Activated CD4-positive, alpha-beta T cell treated with anti-CD3 and anti-CD28 coated beads, Interleukin-2, amount 50 U/mL, for 4 hours (primary cell): ENCODE measurements around the gene CNTN6.
"Not testable (repeated sequence)": the region's sequence is repeated elsewhere in the genome, so short reads cannot be mapped to it uniquely, and the experiment has no call there.

Experiments
- DNase-seq, 2 experiments: peaks; one replicate each; pipeline ENCODE4 v3.0.0-alpha.2; 2020

CNTN6 gene

DNA sequence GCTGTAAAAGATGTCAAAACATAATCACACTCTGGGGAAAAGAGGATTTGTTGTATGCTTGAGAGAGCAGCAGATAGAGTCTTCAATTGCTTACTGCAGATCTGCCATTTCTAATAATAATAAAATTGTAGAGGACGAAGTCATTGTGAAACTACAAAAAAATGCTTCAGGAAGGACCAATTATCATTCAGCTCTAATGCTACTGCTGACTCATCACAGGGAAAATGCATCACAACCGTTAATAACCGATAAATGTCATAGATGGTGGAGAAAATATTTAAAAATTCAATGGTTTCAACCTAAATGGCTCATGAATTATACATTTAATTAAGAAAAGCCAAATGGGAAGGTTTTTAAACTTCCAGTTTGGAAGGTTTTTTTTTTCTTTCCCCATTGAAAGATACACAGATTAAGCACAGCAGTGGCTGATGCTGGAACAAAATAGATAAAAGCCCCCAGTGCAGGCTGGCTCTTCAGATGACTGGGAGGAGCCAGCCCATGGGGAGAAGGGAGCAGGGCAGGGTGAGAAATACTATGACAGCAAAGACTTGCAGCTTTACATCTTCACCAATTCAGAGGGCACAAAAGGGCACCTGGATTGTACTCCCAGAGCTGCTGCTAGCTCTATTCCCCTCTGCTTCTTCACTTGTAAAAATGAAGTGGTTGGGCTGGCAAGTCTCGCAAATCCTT lies 196.1 kb downstream of the CNTN6 start:
- DNase-seq: no peak

DNA sequence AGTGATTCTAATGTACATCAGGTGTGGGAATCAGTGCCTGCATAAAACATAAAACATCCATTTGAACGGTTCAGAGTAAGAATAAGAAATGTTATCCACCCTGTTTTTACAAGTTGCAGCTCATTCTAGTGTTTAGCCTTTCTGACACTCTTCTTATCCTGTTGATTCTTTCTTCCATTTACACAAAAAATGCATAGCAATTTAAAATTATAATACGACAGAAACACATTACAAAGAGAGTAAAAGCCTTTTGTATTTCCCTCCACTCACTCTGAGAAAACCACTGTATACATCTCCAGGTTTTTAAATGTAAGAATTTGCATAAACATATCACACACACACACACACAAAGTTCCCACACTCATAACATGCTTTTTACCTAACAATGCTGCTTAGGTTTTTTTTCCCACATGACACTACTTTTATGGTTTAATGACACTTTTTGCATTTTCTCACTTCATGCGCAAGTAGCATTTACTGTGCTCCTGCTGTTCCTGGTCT lies 199.8 kb downstream of the CNTN6 start:
- no peak for DNase-seq

GRCh38 chr3:1294586-1294985 lies 201.8 kb downstream of the CNTN6 start:
- no peak for DNase-seq

GRCh38 chr3:1318296-1319005 lies 225.6 kb downstream of the CNTN6 start:
- DNase-seq: no peak

- no peak for DNase-seq
Observed at GRCh38 chr3:1326546-1326945, 233.7 kb downstream of the CNTN6 start.

- no peak for DNase-seq
Observed at GRCh38 chr3:1330107-1330506, 237.3 kb downstream of the CNTN6 start.

DNA sequence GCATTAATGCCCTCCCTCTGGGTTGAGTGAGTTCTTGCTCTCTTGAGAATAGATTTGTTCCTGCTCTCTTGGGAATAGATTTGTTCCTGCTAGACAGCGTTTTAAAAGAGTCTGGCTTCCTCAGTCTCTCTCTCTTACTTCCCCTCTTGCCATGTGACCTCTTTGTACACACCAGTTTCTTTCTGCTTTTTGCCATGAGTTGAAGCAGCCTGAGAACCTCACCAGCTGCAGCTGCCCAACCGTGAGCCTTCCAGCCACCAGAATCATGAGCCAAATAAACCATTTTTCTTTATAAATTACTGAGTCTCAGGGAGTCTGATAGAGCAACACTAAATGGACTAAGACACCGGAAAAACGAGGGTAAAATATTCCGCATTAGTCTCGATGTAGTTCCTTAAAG lies 253.6 kb downstream of the CNTN6 start:
- no peak for DNase-seq

- DNase-seq: no peak
Observed at GRCh38 chr3:1348547-1348946, 255.7 kb downstream of the CNTN6 start.

DNA sequence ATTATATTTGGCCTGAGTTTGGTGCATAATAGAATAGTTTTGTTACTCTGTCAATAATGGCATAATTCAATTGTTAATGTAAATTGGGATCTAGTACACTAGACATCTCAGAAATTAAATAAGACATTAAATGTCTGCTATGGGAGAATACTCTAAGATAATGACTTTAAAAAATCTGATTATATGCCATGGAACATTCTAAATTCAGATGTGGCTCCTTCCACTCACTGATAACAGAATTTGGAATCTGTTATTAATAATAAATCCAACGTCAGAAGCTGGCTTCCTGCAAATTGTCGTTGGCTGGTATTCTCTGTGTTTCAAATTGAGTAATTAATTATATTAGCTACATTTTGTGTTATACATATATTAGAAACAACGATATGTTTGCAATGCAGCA lies 258.1 kb downstream of the CNTN6 start:
- DNase-seq: no peak

- DNase-seq: no peak
Observed at GRCh38 chr3:1355691-1356090, 262.9 kb downstream of the CNTN6 start.

DNA sequence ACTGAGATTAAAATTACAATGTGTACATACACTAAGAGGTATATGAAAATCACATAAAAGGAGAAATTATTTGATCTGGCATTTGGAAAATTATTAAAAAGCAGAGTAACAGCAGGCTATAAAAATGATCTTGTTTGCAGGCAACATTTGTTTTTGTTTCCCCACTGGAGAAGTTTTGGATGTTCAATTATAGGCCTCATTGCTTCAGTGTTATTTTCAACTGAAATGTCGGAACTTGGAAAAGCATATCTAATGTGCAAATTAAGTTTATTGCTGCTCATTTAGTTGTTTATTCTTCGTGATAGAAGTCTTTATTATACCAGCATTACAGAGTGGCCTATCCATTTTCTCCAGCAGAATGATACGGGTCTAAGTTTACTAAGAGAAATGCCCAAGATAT lies 263.3 kb downstream of the CNTN6 start:
- DNase-seq: no peak

DNA sequence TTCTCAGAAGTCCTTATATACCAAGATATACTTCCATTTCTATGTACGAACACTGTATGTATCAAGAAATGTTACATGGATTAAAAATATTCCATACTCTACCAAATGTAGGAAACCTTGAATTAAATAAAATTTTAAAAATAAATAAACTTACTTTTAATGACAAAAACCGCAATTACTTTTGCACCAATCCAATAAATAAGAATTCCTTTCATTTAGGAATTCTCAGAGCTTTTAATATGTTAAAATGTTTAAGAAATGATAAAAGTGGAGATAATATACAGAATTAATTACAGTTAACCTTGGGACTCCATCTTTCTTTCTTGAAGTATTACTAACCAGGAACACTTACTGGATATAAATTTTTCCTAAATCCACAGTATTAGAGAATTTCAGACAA lies 272.7 kb downstream of the CNTN6 start:
- DNase-seq: no peak

DNA sequence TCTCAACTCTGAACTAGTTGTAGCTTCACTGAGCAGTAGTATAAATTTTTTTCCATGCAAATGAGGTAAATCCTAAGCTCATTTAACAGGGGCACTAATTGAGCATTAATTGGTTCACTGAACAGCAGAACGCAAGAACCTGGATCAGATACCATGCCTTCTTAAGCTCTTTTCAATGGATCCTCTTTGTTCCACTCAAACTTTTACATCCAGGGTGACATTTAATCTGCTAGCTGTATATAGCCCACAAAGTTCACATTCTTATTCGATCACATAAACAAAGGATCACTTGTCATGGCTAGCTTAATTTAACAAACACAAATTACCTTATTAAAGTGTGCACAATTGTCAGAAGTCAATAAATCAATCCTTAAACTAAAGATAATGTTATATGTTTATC lies 281.6 kb downstream of the CNTN6 start:
- no peak for DNase-seq

DNA sequence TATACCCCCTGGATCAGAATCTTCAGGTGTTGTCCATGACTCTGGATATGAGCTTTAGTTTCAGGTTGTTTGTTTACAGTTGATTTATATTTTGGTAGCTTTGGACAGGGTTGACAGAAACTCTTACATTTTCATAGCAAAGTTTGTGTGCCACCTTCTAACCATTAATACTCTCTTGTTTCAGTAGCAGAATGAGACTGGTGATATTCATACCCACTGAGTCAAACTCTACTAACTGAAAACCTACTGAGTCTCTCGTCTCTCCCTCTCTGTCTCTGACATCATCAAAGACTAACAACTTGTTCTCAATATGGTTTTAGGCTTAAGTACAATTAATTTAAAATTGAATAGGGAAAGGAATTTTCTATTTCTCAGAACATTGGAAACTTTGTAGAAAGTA lies 282.3 kb downstream of the CNTN6 start:
- DNase-seq: no peak

DNA sequence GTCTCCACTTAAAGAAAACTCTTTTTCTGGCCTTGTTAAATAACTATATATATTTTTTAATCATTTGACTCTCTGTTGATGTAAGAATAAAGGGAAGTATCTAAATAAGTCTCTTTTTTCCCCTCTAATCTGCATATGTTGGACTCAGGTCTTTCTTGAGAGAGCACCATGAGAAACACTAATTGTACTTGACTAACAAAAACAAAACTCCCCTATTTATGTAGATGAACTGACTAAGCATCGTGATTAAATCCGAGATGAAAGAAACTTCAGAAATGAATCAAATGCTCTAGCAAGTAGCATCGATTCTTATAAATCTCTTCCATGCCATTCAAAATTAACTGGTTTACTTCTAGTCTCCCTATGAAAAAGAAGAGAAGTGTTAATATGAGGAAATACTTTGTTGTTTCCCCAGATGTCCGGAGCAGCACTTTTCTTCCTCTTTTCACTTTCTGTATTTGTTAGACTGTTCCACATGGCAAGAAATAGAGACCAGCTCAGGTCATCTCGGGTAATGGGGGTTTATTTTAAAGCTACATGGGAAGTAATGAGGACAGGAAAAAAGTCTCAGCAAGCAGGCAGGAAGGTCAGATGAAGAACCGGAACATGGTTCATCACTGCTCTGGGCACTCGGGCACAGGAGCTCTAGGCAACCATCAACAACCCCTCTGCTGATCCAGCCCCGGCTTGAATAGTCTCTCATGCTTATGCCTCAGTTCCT lies 288.3 kb downstream of the CNTN6 start:
- no peak for DNase-seq

DNA sequence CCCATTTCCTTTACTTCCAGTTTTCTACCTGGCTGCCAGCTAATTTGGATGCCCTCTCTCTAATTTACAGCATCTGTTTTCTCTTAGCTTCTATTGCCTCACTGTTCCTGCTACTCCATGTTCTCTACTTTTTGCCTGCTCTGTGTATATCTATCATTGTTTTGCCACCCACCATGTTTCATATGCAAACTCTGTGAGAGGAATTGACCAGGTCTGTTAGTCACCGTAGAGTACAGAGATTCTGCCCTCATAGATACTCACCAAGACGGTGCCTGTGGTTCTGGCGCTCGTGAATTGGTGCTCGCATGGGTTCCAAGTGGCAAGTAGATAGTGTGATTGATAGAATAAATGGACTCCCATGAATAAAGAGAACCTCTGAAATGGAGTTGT lies 288.8 kb downstream of the CNTN6 start:
- no peak for DNase-seq

DNA sequence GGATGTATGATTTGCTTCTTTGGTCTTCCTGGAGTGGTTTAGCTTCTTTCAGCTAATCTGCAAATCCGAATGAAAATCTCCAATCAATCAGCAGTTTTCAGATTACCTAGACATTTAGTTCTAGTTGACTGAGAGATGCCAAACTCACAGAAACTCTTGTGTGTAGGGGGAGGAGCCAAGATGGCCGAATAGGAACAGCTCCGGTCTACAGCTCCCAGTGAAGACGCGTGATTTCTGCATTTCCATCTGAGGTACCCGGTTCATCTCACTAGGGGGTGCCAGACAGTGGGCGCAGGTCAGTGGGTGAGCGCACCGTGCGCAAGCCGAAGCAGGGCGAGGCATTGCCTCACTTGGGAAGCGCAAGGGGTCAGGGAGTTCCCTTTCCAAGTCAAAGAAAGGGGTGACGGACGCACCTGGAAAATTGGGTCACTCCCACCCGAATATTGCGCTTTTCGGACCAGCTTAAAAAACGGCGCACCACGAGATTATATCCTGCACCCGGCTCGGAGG lies 294.6 kb downstream of the CNTN6 start:
- not testable (repeated sequence) for DNase-seq

GRCh38 chr3:1394188-1394587 lies 301.4 kb downstream of the CNTN6 start:
- no peak for DNase-seq

- DNase-seq: no peak
Observed at GRCh38 chr3:1400571-1400970, 307.7 kb downstream of the CNTN6 start.

GRCh38 chr3:1404270-1404962 lies 311.6 kb downstream of the CNTN6 start:
- no peak for DNase-seq

GRCh38 chr3:1406250-1406649 lies 313.4 kb downstream of the CNTN6 start:
- no peak for DNase-seq

GRCh38 chr3:1421577-1421976 lies 328.8 kb downstream of the CNTN6 start:
- no peak for DNase-seq

GRCh38 chr3:1423566-1424089 lies 330.8 kb downstream of the CNTN6 start:
- DNase-seq: no peak
